Caco-2 (cell line): Measurements from ENCODE around the gene TNNI2. TPM values are rescaled to one million over a fixed set of nuclear protein-coding genes. Genes with fewer than 3 reads are reported as not detected.

Experiments used
- BruUV-seq: library from RNA; stranded (reverse); fragments of 400-500 nt; replicated peaks from 2 replicates; lab custom pipeline; 2021; lab: Mats Ljungman, UMichigan
- CTCF ChIA-PET: fragments of 300-600 bp; sonication (Branson Sonifier 250); formaldehyde crosslinking; loops from one replicate; lab custom pipeline; 2022; ENCODE audit warnings: antibody characterized with exemption; lab: Charles Lee
- POLR2A ChIA-PET: fragments of 300-600 bp; sonication (Branson Sonifier 250); formaldehyde crosslinking; loops from one replicate; lab custom pipeline; 2022; ENCODE audit warnings: antibody characterized with exemption; lab: Charles Lee
- DNase-seq, 2 experiments: peaks; one replicate each; pipeline versions ENCODE4 v3.0.0 to v3.0.0-alpha.2; 2020 to 2022
- H3K27me3 ChIP-seq: replicated peaks from 2 replicates; pipeline ENCODE4 v1.6.0; 2011; ENCODE audit warnings: low read length; ENCODE audit not compliant: control insufficient read depth, insufficient read depth
- H3K36me3 ChIP-seq: 2 replicates; pipeline ENCODE4 v1.5.1; 2011; ENCODE audit warnings: low read length; ENCODE audit not compliant: control insufficient read depth, insufficient read depth
- H3K4me1 ChIP-seq: fragments of 250-450 bp; sonication (Bioruptor Pico); 2 replicates; pipeline ENCODE4 v1.5.1; 2020; ENCODE audit warnings: mild to moderate bottlenecking
- H3K4me3 ChIP-seq: 2 replicates; pipeline ENCODE4 v1.5.1; 2011; ENCODE audit warnings: low read depth, mild to moderate bottlenecking, control low read depth, low read length
- H3K9me3 ChIP-seq: fragments of 250-450 bp; sonication (Bioruptor Pico); 2 replicates; pipeline ENCODE4 v1.5.1; 2020; ENCODE audit warnings: mild to moderate bottlenecking, moderate library complexity
- H3K27ac Mint-ChIP-seq: one replicate; pipeline ENCODE4 v1.8.0; 2022; ENCODE audit warnings: mixed read lengths; ENCODE audit not compliant: unreplicated experiment
- H3K27me3 Mint-ChIP-seq: one replicate; pipeline ENCODE4 v1.8.0; 2022; ENCODE audit warnings: mixed read lengths; ENCODE audit not compliant: insufficient read depth, unreplicated experiment
- H3K36me3 Mint-ChIP-seq: one replicate; pipeline ENCODE4 v1.8.0; 2022; ENCODE audit warnings: mild to moderate bottlenecking, mixed read lengths; ENCODE audit not compliant: insufficient read depth, unreplicated experiment
- H3K4me1 Mint-ChIP-seq: one replicate; pipeline ENCODE4 v1.8.0; 2022; ENCODE audit warnings: low read depth, mixed read lengths; ENCODE audit not compliant: unreplicated experiment
- H3K4me3 Mint-ChIP-seq: one replicate; pipeline ENCODE4 v1.8.0; 2022; ENCODE audit warnings: mild to moderate bottlenecking, moderate library complexity, mixed read lengths; ENCODE audit not compliant: unreplicated experiment
- H3K9me3 Mint-ChIP-seq: one replicate; pipeline ENCODE4 v1.8.0; 2022; ENCODE audit warnings: mixed read lengths; ENCODE audit not compliant: unreplicated experiment
- CTCF ChIP-seq, 2 experiments: fragments of 200-600 bp in 1 of 2; IDR thresholded peaks; 1 replicate in 1 of 2; 2 replicates in 1 of 2; pipeline versions ENCODE4 v1.5.1 to v1.8.0; 2011 to 2022; ENCODE audit warnings: antibody characterized with exemption in 1 of 2, control low read depth in 1 of 2, inconsistent platforms in 1 of 2, low read depth in 1 of 2, low read length in 1 of 2, mild to moderate bottlenecking in 1 of 2, moderate library complexity in 1 of 2; ENCODE audit not compliant: insufficient read depth in 1 of 2, severe bottlenecking in 1 of 2, unreplicated experiment in 1 of 2
- intact Hi-C: fragments of 100-400 bp; cut with micrococcal nuclease; formaldehyde crosslinking; loops from one replicate; pipeline ENCODE4 v1.10.0; 2022; ENCODE audit not compliant: unreplicated experiment
- total RNA-seq: library from RNA; stranded (reverse); gene quantifications from 2 replicates; pipeline ENCODE4 v1.2.3, GENCODE V29; 2022

TNNI2 gene
- total RNA-seq, 1 experiment from 2014 or later, result 8.6 TPM

GRCh38 chr11:1862588-1863351 is 24.0 kb downstream of the TNNI2 start:
- H3K36me3 Mint-ChIP-seq, result no peaks in the 10 kb centered on the region
- H3K4me3 ChIP-seq, result no peak overlapping the region
- ChIA-PET CTCF (interaction anchor here (1.4 kb wide), 1 partner anchor 20 kb away, joined by 3 read pairs; no protein-coding TSS in a partner anchor), POLR2A (no interaction called here)
- no peak overlapping the region for H3K4me3 Mint-ChIP-seq
- no peaks in the 10 kb centered on the region for H3K9me3 Mint-ChIP-seq
- no peaks in the 10 kb centered on the region for H3K27me3 Mint-ChIP-seq
- H3K9me3 ChIP-seq, result no peaks in the 10 kb centered on the region
- no peaks in the 10 kb centered on the region for H3K36me3 ChIP-seq
- no TSS peak for BruUV-seq
- no peaks in the 10 kb centered on the region for H3K4me1 Mint-ChIP-seq
- TF ChIP-seq CTCF (IDR thresholded peaks at IDR 0.05; ENCODE audit: insufficient read depth in 1 of 2, low read depth in 1 of 2, low read length in 1 of 2, severe bottlenecking in 1 of 2, unreplicated experiment in 1 of 2), result no peak
- H3K4me1 ChIP-seq, result peaks cover 7% of the 10 kb centered on the region
- no peaks in the 10 kb centered on the region for H3K27me3 ChIP-seq
- H3K27ac Mint-ChIP-seq, result no peak overlapping the region
- intact Hi-C loops, result no loop called here
- no peak for DNase-seq

- ChIA-PET POLR2A (interaction anchor here (0.6 kb wide), 1 partner anchor 512 kb away, joined by 8 read pairs; no protein-coding TSS in a partner anchor), CTCF (interaction anchor here (1.4 kb wide), 1 partner anchor 19 kb away, joined by 3 read pairs; no protein-coding TSS in a partner anchor)
- no peak for DNase-seq
- no peak overlapping the region for H3K4me3 Mint-ChIP-seq
- no peaks in the 10 kb centered on the region for H3K27me3 Mint-ChIP-seq
- TF ChIP-seq CTCF (IDR thresholded peaks at IDR 0.05; ENCODE audit: insufficient read depth in 1 of 2, low read depth in 1 of 2, low read length in 1 of 2, severe bottlenecking in 1 of 2, unreplicated experiment in 1 of 2), result no peak
- peaks cover 7% of the 10 kb centered on the region for H3K4me1 ChIP-seq
- no peaks in the 10 kb centered on the region for H3K27me3 ChIP-seq
- no peaks in the 10 kb centered on the region for H3K36me3 ChIP-seq
- no TSS peak for BruUV-seq
- no peaks in the 10 kb centered on the region for H3K4me1 Mint-ChIP-seq
- H3K36me3 Mint-ChIP-seq, result no peaks in the 10 kb centered on the region
- intact Hi-C loops, result no loop called here
- H3K4me3 ChIP-seq, result no peak overlapping the region
- H3K27ac Mint-ChIP-seq, result no peak overlapping the region
- no peaks in the 10 kb centered on the region for H3K9me3 Mint-ChIP-seq
- H3K9me3 ChIP-seq, result no peaks in the 10 kb centered on the region
Measured at GRCh38 chr11:1863352-1864216, 24.8 kb downstream of the TNNI2 start.

GRCh38 chr11:1864231-1864630 is 25.4 kb downstream of the TNNI2 start:
- no peaks in the 10 kb centered on the region for H3K36me3 ChIP-seq
- BruUV-seq, result no TSS peak
- no peaks in the 10 kb centered on the region for H3K4me1 Mint-ChIP-seq
- POLR2A ChIA-PET, result no interaction called here
- H3K4me3 ChIP-seq, result no peak overlapping the region
- intact Hi-C loops, result no loop called here
- no peak for TF ChIP-seq CTCF (IDR thresholded peaks at IDR 0.05; ENCODE audit: insufficient read depth in 1 of 2, low read depth in 1 of 2, low read length in 1 of 2, severe bottlenecking in 1 of 2, unreplicated experiment in 1 of 2)
- H3K27ac Mint-ChIP-seq, result no peak overlapping the region
- no peaks in the 10 kb centered on the region for H3K27me3 ChIP-seq
- peaks cover 7% of the 10 kb centered on the region for H3K4me1 ChIP-seq
- H3K9me3 Mint-ChIP-seq, result no peaks in the 10 kb centered on the region
- H3K4me3 Mint-ChIP-seq, result no peak overlapping the region
- no peak for DNase-seq
- CTCF ChIA-PET, result no interaction called here
- no peaks in the 10 kb centered on the region for H3K9me3 ChIP-seq
- no peaks in the 10 kb centered on the region for H3K36me3 Mint-ChIP-seq
- H3K27me3 Mint-ChIP-seq, result no peaks in the 10 kb centered on the region
